Muscle layer of duodenum (tissue), 2 donors: ENCODE results near the gene CERS2.

Experiments
- H3K27ac ChIP-seq: one replicate; pipeline ENCODE4 v1.7.0; 2013; ENCODE audit warnings: mild to moderate bottlenecking, low read length
- H3K27me3 ChIP-seq: one replicate; pipeline ENCODE4 v1.7.0; 2013; ENCODE audit warnings: low read depth, mild to moderate bottlenecking, control low read depth, low read length
- H3K36me3 ChIP-seq, 2 donors: one replicate each; pipeline ENCODE4 v1.7.0; 2013; ENCODE audit warnings: low read length in 2 of 2, control low read depth in 1 of 2, mild to moderate bottlenecking in 1 of 2; ENCODE audit not compliant: insufficient read depth in 2 of 2, control insufficient read depth in 1 of 2
- H3K4me1 ChIP-seq, 2 donors: one replicate each; pipeline ENCODE4 v1.7.0; 2013; ENCODE audit warnings: low read length in 2 of 2, mild to moderate bottlenecking in 2 of 2, control low read depth in 1 of 2, moderate library complexity in 1 of 2; ENCODE audit not compliant: insufficient read depth in 2 of 2, control insufficient read depth in 1 of 2
- H3K4me3 ChIP-seq, 2 donors: one replicate each; pipeline ENCODE4 v1.7.0; 2013; ENCODE audit warnings: low read length in 2 of 2, low read depth in 1 of 2, mild to moderate bottlenecking in 1 of 2
- H3K9me3 ChIP-seq, 2 donors: one replicate each; pipeline ENCODE4 v1.7.0; 2013; ENCODE audit warnings: low read length in 2 of 2, control low read depth in 1 of 2, mild to moderate bottlenecking in 1 of 2; ENCODE audit not compliant: control insufficient read depth in 1 of 2
- donor health status: healthy.

The CERS2 gene

GRCh38 chr1:150974580-150975478 is at the start of gene CERS2:
TSS of gene CERS2 (minus strand) at chr1:150974835. CDS start at chr1:150969090, 5,745 bp downstream.
- Histone ChIP-seq H3K27me3 (no peaks in the 10 kb centered on the region), H3K4me3 (peak within 1 kb of the TSS; percentile 78 to 87), H3K9me3 (no peaks in the 10 kb centered on the region), H3K36me3 (no peaks in the 10 kb centered on the region), H3K4me1 (peaks cover 39 to 41% of the 10 kb centered on the region in 2 donors), H3K27ac (peak within 1 kb of the TSS; percentile 77)

GRCh38 chr1:151013518-151013917 is 38.9 kb upstream of the CERS2 start:
- Histone ChIP-seq H3K4me3 (no peak overlapping the region), H3K27ac (peak overlapping the region; percentile 28), H3K36me3 (peaks cover 7 to 13% of the 10 kb centered on the region in 2 donors), H3K4me1 (peaks cover 15 to 25% of the 10 kb centered on the region in 2 donors), H3K9me3 (no peaks in the 10 kb centered on the region), H3K27me3 (no peaks in the 10 kb centered on the region)

GRCh38 chr1:151012684-151013471 is 38.2 kb upstream of the CERS2 start:
- Histone ChIP-seq H3K27ac (peak overlapping the region; percentile 28), H3K4me1 (peaks cover 17 to 25% of the 10 kb centered on the region in 2 donors), H3K4me3 (no peak overlapping the region)

GRCh38 chr1:151011154-151011850 is 36.7 kb upstream of the CERS2 start:
- H3K4me1 ChIP-seq = peaks cover 24 to 38% of the 10 kb centered on the region in 2 donors
- H3K9me3 ChIP-seq = no peaks in the 10 kb centered on the region
- no peak overlapping the region for H3K4me3 ChIP-seq
- peaks cover 0 to 7% of the 10 kb centered on the region in 2 donors for H3K36me3 ChIP-seq
- peak overlapping the region; percentile 39 for H3K27ac ChIP-seq
- H3K27me3 ChIP-seq = no peaks in the 10 kb centered on the region

More at GRCh38 chr1:151012684-151013471, 38.2 kb upstream of the CERS2 start:
- no peaks in the 10 kb centered on the region for H3K9me3 ChIP-seq
- peaks cover 2 to 10% of the 10 kb centered on the region in 2 donors for H3K36me3 ChIP-seq
- H3K27me3 ChIP-seq = no peaks in the 10 kb centered on the region

- Histone ChIP-seq H3K36me3 (peaks cover 0 to 7% of the 10 kb centered on the region in 2 donors), H3K4me3 (no peak overlapping the region), H3K27ac (no peak overlapping the region), H3K27me3 (no peaks in the 10 kb centered on the region), H3K4me1 (peaks cover 27 to 39% of the 10 kb centered on the region in 2 donors), H3K9me3 (no peaks in the 10 kb centered on the region)
Observed at GRCh38 chr1:151010346-151010726, 35.7 kb upstream of the CERS2 start.

GRCh38 chr1:151009674-151010345 is 35.2 kb upstream of the CERS2 start:
- no peaks in the 10 kb centered on the region for H3K27me3 ChIP-seq
- H3K9me3 ChIP-seq = no peaks in the 10 kb centered on the region
- H3K27ac ChIP-seq = peak overlapping the region; percentile 95
- peak overlapping the region in 1 of 2 donors; percentile 78 for H3K4me3 ChIP-seq
- H3K36me3 ChIP-seq = peaks cover 0 to 7% of the 10 kb centered on the region in 2 donors
- H3K4me1 ChIP-seq = peaks cover 27 to 45% of the 10 kb centered on the region in 2 donors

- Histone ChIP-seq H3K4me3 (peak overlapping the region; percentile 78 to 88), H3K27ac (peak overlapping the region; percentile 95), H3K9me3 (no peaks in the 10 kb centered on the region), H3K36me3 (peaks cover 0 to 7% of the 10 kb centered on the region in 2 donors), H3K27me3 (no peaks in the 10 kb centered on the region), H3K4me1 (peaks cover 27 to 48% of the 10 kb centered on the region in 2 donors)
Observed at GRCh38 chr1:151009206-151009587, 34.6 kb upstream of the CERS2 start.

GRCh38 chr1:151008244-151009205 is 33.9 kb upstream of the CERS2 start, which contains the start of gene PRUNE1:
TSS of gene PRUNE1 (plus strand) at chr1:151008449. CDS start at chr1:151008633, 184 bp downstream.
- H3K4me3 ChIP-seq = peak within 1 kb of the TSS; percentile 78 to 88
- H3K4me1 ChIP-seq = peaks cover 24 to 51% of the 10 kb centered on the region in 2 donors
- H3K27ac ChIP-seq = peak within 1 kb of the TSS; percentile 95
- no peaks in the 10 kb centered on the region for H3K27me3 ChIP-seq
- peaks cover 0 to 7% of the 10 kb centered on the region in 2 donors for H3K36me3 ChIP-seq
- no peaks in the 10 kb centered on the region for H3K9me3 ChIP-seq

GRCh38 chr1:151007853-151008243 is 33.2 kb upstream of the CERS2 start:
- H3K36me3 ChIP-seq = peaks cover 0 to 7% of the 10 kb centered on the region in 2 donors
- peak overlapping the region; percentile 95 for H3K27ac ChIP-seq
- no peaks in the 10 kb centered on the region for H3K27me3 ChIP-seq
- H3K9me3 ChIP-seq = no peaks in the 10 kb centered on the region
- H3K4me3 ChIP-seq = peak overlapping the region; percentile 78 to 88
- H3K4me1 ChIP-seq = peaks cover 22 to 54% of the 10 kb centered on the region in 2 donors
